ENCODE measurements around the gene PTGFR.

GRCh38 chr1:78501203-78501602 lies 10.4 kb downstream of the PTGFR start:
- no peak for TF ChIP-seq CTCF (conservative IDR thresholded peaks at IDR 0.05; ENCODE audit: low read length)
- TF ChIP-seq EZH2phosphoT487 (IDR thresholded peaks at IDR 0.05; ENCODE audit: borderline replicate concordance, low read depth, low read length) = no peak

Measured in OCI-LY7 (cell line).